GM12878 (cell line): ENCODE data around the gene MCAT. TPM values are rescaled to one million over a fixed set of nuclear protein-coding genes. Genes with fewer than 3 reads are reported as not detected.

ENCODE experiments used
- BRCA1 ChIP-seq: IDR thresholded peaks from 2 replicates; pipeline ENCODE4 v1.6.1; 2011; ENCODE audit warnings: low read depth, low read length, improper control_type of control experiment
- CHD4 ChIP-seq: fragments of 200-600 bp; sonication (generic); IDR thresholded peaks from 2 replicates; pipeline ENCODE4 v1.6.1; 2016; ENCODE audit warnings: mild to moderate bottlenecking
- EP300 ChIP-seq, 2 experiments: fragments of 150-350 bp in 1 of 2; IDR thresholded peaks; 2 replicates each; pipeline ENCODE4 v1.6.1; 2011 to 2012; ENCODE audit warnings: low read depth in 2 of 2, low read length in 2 of 2, borderline replicate concordance in 1 of 2, improper control_type of control experiment in 1 of 2, inconsistent platforms in 1 of 2; ENCODE audit not compliant: control insufficient read depth in 1 of 2
- JUNB ChIP-seq: IDR thresholded peaks from 2 replicates; pipeline ENCODE4 v1.6.1; 2016; ENCODE audit warnings: antibody characterized with exemption, mild to moderate bottlenecking
- MEF2A ChIP-seq: IDR thresholded peaks from 2 replicates; pipeline ENCODE4 v1.6.1; 2011; ENCODE audit warnings: low read depth, mild to moderate bottlenecking, low read length, moderate library complexity; ENCODE audit not compliant: insufficient read depth
- MTA3 ChIP-seq: IDR thresholded peaks from 2 replicates; pipeline ENCODE4 v1.6.1; 2012; ENCODE audit warnings: low read length, inconsistent platforms, borderline replicate concordance
- MYB ChIP-seq: fragments of 150-350 bp; IDR thresholded peaks from 2 replicates; pipeline ENCODE4 v1.6.1; 2014; ENCODE audit warnings: mild to moderate bottlenecking, low read depth, low read length, borderline replicate concordance
- MYC ChIP-seq: IDR thresholded peaks from 2 replicates; pipeline ENCODE4 v1.6.1; 2011; ENCODE audit warnings: mild to moderate bottlenecking, low read length, moderate library complexity, inconsistent platforms; ENCODE audit not compliant: insufficient read depth, insufficient replicate concordance, insufficient read length, severe bottlenecking
- NFIC ChIP-seq: IDR thresholded peaks from 2 replicates; pipeline ENCODE4 v1.6.1; 2012; ENCODE audit warnings: low read depth, mild to moderate bottlenecking, inconsistent platforms, low read length, moderate library complexity
- PAX5 ChIP-seq: IDR thresholded peaks from 2 replicates; pipeline ENCODE4 v1.6.1; 2011; ENCODE audit warnings: low read depth, low read length, borderline replicate concordance
- POLR2AphosphoS5 ChIP-seq: IDR thresholded peaks from 2 replicates; pipeline ENCODE4 v1.6.1; 2011; ENCODE audit warnings: mild to moderate bottlenecking, low read length, inconsistent platforms
- POU2F2 ChIP-seq: IDR thresholded peaks from 3 replicates; pipeline ENCODE4 v1.6.1; 2011; ENCODE audit warnings: low read depth, mild to moderate bottlenecking, low read length, borderline replicate concordance
- SIX5 ChIP-seq: IDR thresholded peaks from 2 replicates; pipeline ENCODE4 v1.6.1; 2011; ENCODE audit warnings: mild to moderate bottlenecking, low read depth, low read length, moderate library complexity; ENCODE audit not compliant: severe bottlenecking
- SP1 ChIP-seq: IDR thresholded peaks from one replicate; pipeline ENCODE4 v1.6.1; 2011; ENCODE audit warnings: low read depth, low read length
- SPI1 ChIP-seq: IDR thresholded peaks from 2 replicates; pipeline ENCODE4 v1.6.1; 2011; ENCODE audit warnings: low read depth, mild to moderate bottlenecking, low read length, moderate library complexity, borderline replicate concordance; ENCODE audit not compliant: insufficient read depth
- TBL1XR1 ChIP-seq: IDR thresholded peaks from 2 replicates; pipeline ENCODE4 v1.6.1; 2012; ENCODE audit warnings: low read depth, low read length, improper control_type of control experiment
- TCF7 ChIP-seq: IDR thresholded peaks from 2 replicates; pipeline ENCODE4 v1.6.1; 2014; ENCODE audit warnings: antibody characterized with exemption, borderline replicate concordance
- USF1 ChIP-seq: IDR thresholded peaks from 2 replicates; pipeline ENCODE4 v1.6.1; 2011; ENCODE audit warnings: borderline replicate concordance, low read depth, mild to moderate bottlenecking, moderate library complexity, mixed read lengths, low read length; ENCODE audit not compliant: insufficient read depth; ENCODE audit errors: extremely low read length
- polyA plus RNA-seq, 11 experiments: library from polyadenylated mRNA; depleted of rRNA in 4 of 11; unstranded in 6 of 11; stranded (reverse) in 5 of 11; fragments of >200 nt; fragmentation: Nextera tagmentation in 4 of 11; fragmentation: Illumina TruSeq in 1 of 11; extraction: Ambion mirVana in 4 of 11; extraction: Trizol in 1 of 11; gene quantifications; 1 replicate in 1 of 11; 2 replicates in 10 of 11; pipeline versions ENCODE4 v1.2.1 to v1.2.3, GENCODE V29; 2011 to 2016; ENCODE audit warnings: inconsistent platforms in 2 of 11, missing spikeins in 2 of 11, low read depth in 1 of 11
- total RNA-seq, 4 experiments: library from RNA; depleted of rRNA in 3 of 4; stranded (reverse); fragments of >200 nt in 3 of 4; fragmentation: Illumina TruSeq in 1 of 4; extraction: Trizol in 1 of 4; gene quantifications; 2 replicates each; pipeline versions ENCODE4 v1.2.1 to v1.2.3, GENCODE V29; 2013 to 2021
- TF ChIP-seq, protein P1 (sequence below): IDR thresholded peaks from 2 replicates; pipeline ENCODE4 v1.6.1; 2011; ENCODE audit warnings: low read depth, mild to moderate bottlenecking, low read length, moderate library complexity, borderline replicate concordance; ENCODE audit errors: extremely low read depth
- TF ChIP-seq, protein P2 (sequence below): fragments of 450-650 bp; IDR thresholded peaks from 2 replicates; pipeline ENCODE4 v1.6.1; 2014; ENCODE audit warnings: mild to moderate bottlenecking
- TF ChIP-seq, protein P3 (sequence below): fragments of 150-350 bp; IDR thresholded peaks from 2 replicates; pipeline ENCODE4 v1.6.1; 2014; ENCODE audit warnings: mild to moderate bottlenecking, low read depth, low read length
- TF ChIP-seq, protein P4 (sequence below): IDR thresholded peaks from 2 replicates; pipeline ENCODE4 v1.6.1; 2012; ENCODE audit warnings: low read depth, low read length, improper control_type of control experiment
- TF ChIP-seq, protein P5 (sequence below), 3 experiments: IDR thresholded peaks in 2 of 3; conservative IDR thresholded peaks in 1 of 3; 2 replicates each; pipeline ENCODE4 v1.5.1; 2011; ENCODE audit warnings: low read depth in 3 of 3, low read length in 3 of 3, mild to moderate bottlenecking in 3 of 3, control low read depth in 2 of 3, moderate library complexity in 2 of 3, inconsistent platforms in 1 of 3, mixed read lengths in 1 of 3; ENCODE audit not compliant: control insufficient read depth in 2 of 3, insufficient read depth in 1 of 3; ENCODE audit errors: extremely low read depth in 1 of 3

Gene MCAT
- total and polyA plus RNA-seq, 10 of the 15 experiments (the other 5 are each of a cell fraction or from before 2014, with no cell fraction given), result 3.6 to 29.1 (median 19.3) TPM

- TF ChIP-seq USF1 (no peak), NFIC (no peak), MTA3 (no peak), BRCA1 (no peak), MYC (no peak), SP1 (peak; percentile 65), SIX5 (no peak), CHD4 (no peak), MEF2A (no peak), TCF7 (no peak), POU2F2 (no peak), MYB (no peak), TBL1XR1 (no peak), EP300 (IDR thresholded peaks at IDR 0.05; ENCODE audit: borderline replicate concordance in 1 of 2, control insufficient read depth in 1 of 2, low read depth in 2 of 2, low read length in 2 of 2) (no peak), JUNB (no peak), POLR2AphosphoS5 (no peak), PAX5 (no peak; the same call in 1 of the 2 replicates), SPI1 (no peak)
- TF ChIP-seq, protein P1, sequence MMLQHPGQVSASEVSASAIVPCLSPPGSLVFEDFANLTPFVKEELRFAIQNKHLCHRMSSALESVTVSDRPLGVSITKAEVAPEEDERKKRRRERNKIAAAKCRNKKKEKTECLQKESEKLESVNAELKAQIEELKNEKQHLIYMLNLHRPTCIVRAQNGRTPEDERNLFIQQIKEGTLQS, result no peak
- TF ChIP-seq, protein P2, sequence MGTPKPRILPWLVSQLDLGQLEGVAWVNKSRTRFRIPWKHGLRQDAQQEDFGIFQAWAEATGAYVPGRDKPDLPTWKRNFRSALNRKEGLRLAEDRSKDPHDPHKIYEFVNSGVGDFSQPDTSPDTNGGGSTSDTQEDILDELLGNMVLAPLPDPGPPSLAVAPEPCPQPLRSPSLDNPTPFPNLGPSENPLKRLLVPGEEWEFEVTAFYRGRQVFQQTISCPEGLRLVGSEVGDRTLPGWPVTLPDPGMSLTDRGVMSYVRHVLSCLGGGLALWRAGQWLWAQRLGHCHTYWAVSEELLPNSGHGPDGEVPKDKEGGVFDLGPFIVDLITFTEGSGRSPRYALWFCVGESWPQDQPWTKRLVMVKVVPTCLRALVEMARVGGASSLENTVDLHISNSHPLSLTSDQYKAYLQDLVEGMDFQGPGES, result no peak
- TF ChIP-seq, protein P3, sequence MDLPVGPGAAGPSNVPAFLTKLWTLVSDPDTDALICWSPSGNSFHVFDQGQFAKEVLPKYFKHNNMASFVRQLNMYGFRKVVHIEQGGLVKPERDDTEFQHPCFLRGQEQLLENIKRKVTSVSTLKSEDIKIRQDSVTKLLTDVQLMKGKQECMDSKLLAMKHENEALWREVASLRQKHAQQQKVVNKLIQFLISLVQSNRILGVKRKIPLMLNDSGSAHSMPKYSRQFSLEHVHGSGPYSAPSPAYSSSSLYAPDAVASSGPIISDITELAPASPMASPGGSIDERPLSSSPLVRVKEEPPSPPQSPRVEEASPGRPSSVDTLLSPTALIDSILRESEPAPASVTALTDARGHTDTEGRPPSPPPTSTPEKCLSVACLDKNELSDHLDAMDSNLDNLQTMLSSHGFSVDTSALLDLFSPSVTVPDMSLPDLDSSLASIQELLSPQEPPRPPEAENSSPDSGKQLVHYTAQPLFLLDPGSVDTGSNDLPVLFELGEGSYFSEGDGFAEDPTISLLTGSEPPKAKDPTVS, result no peak
- TF ChIP-seq, protein P4, sequence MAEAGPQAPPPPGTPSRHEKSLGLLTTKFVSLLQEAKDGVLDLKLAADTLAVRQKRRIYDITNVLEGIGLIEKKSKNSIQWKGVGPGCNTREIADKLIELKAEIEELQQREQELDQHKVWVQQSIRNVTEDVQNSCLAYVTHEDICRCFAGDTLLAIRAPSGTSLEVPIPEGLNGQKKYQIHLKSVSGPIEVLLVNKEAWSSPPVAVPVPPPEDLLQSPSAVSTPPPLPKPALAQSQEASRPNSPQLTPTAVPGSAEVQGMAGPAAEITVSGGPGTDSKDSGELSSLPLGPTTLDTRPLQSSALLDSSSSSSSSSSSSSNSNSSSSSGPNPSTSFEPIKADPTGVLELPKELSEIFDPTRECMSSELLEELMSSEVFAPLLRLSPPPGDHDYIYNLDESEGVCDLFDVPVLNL, result no peak
- TF ChIP-seq, protein P5, sequence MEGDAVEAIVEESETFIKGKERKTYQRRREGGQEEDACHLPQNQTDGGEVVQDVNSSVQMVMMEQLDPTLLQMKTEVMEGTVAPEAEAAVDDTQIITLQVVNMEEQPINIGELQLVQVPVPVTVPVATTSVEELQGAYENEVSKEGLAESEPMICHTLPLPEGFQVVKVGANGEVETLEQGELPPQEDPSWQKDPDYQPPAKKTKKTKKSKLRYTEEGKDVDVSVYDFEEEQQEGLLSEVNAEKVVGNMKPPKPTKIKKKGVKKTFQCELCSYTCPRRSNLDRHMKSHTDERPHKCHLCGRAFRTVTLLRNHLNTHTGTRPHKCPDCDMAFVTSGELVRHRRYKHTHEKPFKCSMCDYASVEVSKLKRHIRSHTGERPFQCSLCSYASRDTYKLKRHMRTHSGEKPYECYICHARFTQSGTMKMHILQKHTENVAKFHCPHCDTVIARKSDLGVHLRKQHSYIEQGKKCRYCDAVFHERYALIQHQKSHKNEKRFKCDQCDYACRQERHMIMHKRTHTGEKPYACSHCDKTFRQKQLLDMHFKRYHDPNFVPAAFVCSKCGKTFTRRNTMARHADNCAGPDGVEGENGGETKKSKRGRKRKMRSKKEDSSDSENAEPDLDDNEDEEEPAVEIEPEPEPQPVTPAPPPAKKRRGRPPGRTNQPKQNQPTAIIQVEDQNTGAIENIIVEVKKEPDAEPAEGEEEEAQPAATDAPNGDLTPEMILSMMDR (IDR thresholded peaks at IDR 0.05 in 2 of 3, conservative IDR thresholded peaks at IDR 0.05 in 1 of 3; ENCODE audit: control insufficient read depth in 2 of 3, extremely low read depth in 1 of 3, insufficient read depth in 1 of 3, low read depth in 3 of 3, low read length in 3 of 3), result 0 out of 6 replicates have a peak, but pooled peaks of 1 of the 3 experiments have one; percentile 6
Observed at GRCh38 chr22:43110927-43111623, 32.1 kb downstream of the MCAT start (continued).
